Measurements from ENCODE around the gene RABL6. TPM values are rescaled to one million over a fixed set of nuclear protein-coding genes. Genes with fewer than 3 reads are reported as not detected.
"Not testable (repeated sequence)": the region's sequence is repeated elsewhere in the genome, so short reads cannot be mapped to it uniquely, and the experiment has no call there.

The RABL6 gene
- total RNA-seq, 1 donor from 2014 or later: 52.6 TPM

DNA sequence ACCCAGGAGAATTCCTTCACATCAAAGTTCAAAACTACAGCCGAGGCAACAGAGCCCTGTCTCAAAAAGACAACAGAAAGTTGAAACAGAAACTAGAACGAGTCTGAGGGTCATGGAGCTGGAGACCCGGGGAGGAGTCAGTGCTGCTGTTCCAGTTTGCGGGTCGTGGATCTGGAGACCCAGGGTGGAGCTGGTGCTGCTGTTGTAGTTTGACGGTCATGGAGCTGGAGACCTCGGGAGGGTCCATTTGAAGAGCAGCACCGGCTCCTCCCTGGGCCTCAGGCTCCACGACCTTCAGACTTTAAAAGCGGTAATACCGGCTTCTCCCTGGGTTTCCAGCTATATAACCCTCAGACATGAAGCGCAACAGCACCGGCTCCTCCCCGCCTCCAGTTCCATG is 30.4 kb upstream of the RABL6 start:
- no peak for ATAC-seq

DNA sequence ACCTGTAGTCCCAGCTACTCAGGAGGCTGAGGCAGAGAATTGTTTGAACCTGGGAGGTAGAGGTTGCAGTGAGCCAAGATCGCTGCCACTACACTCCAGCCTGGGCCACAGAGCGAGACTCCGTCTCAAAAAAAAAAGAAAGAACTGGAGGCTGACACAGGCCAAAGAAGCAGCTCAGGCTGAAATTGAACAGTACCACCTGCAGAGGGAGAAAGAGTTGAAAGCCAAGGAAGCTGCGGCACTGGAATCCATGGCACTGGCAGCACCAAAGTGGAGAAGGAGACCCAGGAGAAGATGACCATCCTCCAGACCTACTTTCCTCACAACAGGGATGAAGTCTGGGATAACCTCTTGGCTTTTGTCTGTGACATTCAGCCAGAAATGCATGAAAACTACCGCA is 27.9 kb upstream of the RABL6 start:
- no peak for ATAC-seq

DNA sequence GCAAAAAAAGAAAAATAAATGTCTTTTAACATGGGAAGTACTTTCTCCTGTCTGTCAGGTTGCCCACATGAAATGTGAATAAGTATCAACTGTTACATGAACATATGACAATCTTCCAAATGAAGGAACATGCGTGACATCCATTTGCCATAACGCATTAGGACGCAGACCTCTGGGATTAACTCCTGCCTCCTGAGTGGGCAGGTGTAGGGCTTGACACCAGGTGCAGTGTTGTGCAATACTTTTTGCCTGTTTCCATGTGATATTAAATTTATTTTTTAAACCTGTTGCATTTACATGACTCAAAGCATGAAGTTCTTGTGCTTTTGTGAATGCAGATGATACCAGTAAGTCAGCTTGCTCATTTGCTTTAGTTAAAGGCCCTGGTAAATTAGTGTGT is 25.3 kb upstream of the RABL6 start:
- ATAC-seq: no peak

DNA sequence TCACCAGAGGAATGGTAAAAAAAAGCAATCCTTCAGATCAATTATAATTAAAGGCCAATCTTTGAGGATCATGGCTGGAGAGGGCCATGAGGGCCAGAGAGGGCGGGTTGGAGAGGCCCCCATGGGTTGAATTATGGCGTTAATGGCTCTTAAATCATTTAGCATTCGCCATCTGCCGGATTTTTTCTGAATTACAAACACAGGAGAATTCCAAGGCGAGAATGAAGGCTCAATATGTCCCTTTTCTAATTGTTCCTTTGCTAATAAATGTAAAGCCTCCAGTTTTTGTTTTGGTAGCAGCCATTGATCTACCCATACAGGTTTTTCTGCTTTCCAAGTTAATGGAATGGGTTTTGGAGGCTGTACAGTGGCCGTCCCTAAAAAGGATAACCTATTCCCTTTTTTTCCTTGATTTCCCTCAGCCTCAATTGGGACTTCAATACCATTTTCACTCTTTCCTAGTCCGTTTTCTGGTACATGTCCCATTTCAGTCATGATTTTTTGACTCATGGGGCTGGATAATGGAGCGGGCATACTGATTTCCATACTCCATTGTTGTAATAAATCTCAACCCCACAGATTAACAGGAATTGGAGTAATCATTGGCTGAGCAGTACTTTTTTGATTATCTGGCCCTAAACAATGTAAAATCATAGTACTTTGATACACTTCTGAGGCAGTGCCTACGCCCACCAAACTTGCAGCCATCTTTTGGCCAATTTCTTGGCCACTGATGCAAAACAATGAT is 23.3 kb upstream of the RABL6 start:
- ATAC-seq: no peak

DNA sequence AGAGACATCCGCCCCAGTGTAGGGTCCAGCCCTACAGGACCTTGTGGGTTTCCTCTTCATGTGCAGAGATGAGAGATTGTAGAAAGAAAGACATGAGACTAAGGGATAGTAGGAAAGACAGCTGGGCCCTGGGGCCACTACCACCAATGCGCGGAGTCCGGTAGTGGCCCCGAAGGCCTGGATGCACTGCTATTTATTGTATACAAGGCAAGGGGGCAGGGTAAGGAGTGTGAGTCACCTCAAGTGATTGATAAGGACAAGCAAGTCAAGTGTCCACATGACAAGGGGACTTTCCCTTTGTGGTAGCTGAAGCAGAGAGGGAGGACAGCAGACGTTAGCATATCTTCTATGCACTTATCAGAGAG is 22.8 kb upstream of the RABL6 start:
- ATAC-seq: no peak

DNA sequence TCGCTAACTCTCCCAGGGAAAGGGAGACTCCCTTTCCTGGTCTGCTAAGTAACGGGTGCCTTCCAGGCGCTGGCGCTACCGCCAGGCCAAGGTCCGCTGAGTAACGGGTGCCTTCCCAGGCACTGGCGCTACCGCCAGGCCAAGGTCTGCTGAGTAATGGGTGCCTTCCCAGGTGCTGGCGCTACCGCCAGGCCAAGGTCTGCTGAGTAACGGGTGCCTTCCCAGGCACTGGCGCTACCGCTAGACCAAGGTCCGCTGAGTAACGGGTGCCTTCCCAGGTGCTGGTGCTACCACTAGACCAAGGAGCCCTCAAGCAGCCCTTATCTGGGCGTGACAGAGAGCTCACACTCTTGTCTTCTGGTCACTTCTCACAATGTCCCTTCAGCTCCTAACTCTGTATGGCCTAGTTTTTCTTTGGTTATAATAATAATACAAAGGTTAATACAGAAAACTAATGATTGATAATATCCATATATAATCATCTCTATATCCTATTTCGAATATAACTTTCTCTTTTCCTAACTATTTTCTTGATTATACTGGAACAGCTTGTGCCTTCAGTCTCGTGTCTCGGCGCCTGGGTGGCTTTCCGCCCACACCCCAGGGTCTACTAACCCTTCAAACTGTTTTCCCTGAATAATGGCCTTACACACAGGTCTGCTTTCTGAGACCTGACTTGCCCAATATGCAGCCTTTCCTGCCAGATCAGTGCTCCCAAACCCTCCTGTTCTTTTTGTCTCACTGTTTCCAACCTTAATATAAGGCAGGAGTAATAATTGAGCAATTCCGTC is 22.0 kb upstream of the RABL6 start:
- not testable (repeated sequence) for ATAC-seq

DNA sequence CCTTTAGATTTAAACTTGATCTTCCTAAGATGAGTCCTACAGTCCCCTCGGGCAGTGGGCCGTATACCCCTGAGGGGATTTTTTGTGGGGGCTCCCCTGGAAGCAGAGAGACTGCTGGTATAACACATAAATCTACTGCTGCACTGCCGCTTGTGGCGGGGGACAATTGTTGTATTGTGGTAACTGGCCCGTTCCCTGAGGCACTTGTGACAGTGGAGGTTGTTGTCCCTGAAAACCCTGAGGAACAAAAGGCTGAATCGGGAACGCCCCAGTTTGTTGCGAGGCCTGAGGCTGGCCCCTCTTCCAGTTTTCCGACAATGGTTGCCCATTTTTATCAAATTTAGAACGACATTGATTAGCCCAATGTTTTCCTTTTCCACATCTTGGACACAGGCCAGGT is 21.3 kb upstream of the RABL6 start:
- no peak for ATAC-seq

DNA sequence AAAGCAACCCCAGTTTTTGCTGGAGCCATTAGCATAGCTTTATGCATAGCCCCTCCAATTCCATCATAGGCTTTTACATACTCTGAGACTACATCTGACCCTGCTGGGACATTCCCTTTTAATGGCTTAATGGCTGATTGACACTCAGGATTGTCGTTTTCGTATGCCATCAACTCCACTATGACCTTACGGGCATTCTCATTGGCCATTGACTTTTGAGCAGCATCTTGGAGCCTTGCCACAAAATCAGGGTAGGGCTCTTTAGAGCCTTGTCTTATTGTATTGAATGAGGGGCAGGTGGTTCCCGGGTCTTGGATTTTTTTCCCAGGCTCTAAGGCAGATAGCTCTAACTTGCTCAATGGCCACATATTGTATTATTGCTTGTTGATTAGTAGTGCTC is 20.8 kb upstream of the RABL6 start:
- ATAC-seq: not testable (repeated sequence)

DNA sequence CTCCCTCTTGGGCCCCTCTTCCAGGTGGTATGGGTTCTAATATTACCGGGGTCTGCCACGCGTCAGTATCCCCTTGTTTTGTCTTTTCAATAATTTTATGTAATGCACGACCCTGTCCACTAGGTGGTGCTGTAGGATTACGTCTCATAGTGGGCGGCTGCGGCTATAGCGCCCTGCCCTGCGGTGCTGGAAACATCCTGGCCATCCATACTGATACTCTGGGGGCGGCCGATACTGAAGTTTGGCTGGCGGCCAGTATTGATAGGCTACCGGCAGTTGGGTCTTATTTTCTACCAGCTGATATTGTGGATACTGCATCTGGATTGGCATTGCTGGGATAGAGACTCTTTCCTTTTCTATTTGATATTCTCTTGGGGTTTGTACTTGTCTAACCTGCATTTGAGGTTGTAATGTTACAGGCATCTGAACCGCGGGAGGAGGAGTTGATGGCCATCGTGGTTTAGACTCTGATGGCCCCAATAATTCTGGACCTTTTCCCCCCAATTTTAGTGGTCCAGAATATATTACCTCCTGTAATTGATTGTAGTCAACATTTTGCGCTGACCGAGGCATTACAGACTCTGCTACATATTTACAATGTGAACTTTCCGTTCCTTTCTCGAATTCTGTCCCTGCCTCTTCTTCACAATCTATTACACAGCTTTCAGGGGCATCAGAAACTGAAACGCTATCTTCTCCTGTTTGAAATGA is 19.9 kb upstream of the RABL6 start:
- no peak for ATAC-seq

DNA sequence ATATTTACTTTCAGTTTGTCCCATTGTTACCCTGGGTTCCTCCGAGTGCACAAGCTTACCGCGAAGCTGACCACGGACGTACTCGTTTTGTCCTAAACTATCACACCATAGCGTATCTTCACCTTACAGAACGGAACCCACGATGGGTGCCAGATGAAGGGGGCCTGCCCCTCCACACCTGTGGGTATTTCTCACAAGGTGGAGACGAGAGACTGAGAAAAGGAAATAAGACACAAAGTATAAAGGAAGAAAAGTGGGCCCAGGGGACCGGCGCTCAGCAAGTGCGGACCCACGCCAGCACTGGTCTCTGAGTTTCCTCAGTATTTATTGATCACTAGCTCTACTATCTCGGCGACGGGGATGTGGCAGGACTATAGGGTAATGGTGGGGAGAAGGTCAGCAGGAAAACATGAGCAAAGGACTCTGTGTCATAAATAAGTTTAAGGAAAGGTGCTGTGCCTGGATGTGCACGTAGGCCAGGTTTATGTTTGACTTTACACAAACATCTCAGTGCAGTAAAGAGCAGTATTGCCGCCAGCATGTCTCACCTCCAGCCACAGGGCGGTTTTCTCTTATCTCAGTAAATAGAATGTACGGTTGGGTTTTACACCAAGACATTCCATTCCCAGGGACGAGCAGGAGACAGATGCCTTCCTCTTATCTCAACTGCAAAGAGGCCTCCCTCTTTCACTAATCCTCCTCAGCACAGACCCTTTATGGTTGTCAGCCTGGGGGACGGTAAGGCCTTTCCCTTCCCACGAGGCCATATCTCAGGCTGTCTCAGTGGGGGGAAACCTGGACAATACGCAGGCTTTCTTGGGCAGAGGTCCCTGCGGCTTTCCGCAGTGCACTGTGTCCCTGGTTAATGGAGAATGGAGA is 18.9 kb upstream of the RABL6 start:
- ATAC-seq: not testable (repeated sequence)

DNA sequence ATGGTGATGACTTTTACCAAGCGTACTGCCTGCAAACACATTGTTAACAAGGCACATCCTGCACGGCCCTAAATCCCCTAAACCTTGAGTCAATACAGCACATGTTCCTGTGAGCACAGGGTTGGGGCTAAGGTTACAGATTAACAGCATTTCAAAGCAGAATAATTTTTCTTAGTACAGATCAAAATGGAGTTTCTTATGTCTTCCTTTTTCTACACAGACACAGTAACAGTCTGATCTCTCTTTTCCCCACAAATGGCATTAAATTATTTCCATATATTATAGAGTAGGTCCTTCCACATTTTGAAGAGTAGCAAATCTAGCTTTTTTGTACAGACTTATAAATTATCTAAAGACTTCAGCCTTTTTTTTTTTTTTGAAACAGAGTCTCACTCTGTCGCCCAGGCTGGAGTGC is 18.2 kb upstream of the RABL6 start:
- no peak for ATAC-seq

DNA sequence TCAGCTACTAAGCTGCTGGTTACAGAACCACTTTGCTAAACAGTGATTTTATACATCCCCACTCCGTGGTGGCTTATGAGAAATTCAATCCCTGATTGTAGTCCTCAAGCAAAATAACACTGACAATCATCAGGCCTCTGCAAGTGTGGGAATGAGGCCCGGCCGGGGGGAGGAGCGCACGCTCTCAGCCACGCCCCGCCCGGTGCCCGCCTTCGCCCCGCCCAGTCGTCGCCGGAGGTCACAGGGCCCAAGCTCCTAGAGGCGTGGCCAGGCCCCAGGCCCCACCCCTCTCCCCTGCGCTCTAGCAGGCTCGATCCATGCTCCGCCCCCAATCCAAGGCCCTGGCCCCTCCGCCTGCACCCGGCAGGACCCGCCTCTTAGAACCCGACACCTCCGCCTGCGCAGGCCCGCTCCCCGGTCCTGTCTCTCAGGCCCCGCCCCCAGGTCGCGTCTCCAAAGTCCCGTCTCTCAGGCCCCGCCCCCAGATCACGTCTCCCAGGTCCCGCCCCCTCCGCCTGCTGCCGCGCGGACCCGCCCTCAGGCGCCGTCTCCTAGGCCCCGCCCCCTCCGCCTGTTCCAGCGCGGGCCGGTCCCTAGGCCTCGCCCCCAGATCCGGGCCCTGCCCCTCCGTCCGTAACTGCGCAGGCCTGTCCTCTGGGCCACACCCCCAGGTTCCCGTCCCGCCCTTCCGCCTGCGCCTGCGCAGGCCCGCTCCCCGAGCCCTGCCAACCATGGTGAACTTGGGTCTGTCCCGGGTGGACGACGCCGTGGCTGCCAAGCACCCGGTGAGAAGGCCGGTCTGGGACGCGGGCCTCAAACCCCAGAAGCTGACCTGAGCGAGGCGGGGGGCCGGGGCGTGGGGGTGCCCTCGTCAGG is 16.9 kb upstream of the RABL6 start, which contains the start of gene TMEM141:
TMEM141 (plus strand) TSS at position 705 of the 876 bp plus-strand sequence; CDS start at position 732, 27 bp downstream.
- peak; percentile 94 for ATAC-seq

DNA sequence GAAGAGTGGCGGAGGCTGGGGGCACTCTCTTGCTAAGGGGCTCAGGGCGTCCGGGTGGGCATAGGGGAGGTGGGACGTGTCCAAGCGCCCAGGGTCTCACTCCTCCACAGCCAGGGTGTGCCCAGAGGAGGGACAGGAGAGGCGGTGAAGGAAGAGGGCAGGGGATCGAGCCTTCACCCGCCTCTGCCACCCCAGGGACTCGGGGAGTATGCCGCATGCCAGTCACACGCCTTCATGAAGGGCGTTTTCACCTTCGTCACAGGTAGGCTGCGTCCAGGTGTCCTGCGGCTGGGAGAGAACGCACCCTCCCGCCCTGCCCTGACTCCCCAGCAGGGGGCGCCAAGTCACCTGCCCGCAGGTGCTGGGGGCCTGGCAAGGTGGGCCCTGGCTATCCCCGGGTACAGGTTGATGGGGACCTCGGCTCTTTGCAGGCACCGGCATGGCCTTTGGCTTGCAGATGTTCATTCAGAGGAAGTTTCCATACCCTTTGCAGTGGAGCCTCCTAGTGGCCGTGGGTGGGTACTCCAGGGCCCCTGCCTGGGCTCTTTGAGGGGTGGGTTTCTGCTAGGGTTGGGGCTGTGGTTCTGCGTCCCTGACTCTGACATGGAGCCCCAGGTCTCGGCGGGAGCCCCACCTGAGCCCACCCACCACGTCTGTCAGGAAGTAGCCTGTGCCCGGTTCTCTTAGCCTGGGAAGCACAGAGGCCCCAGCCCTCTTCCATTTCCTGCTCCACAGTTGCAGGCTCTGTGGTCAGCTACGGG is 16.1 kb upstream of the RABL6 start:
- peak; percentile 66 for ATAC-seq

DNA sequence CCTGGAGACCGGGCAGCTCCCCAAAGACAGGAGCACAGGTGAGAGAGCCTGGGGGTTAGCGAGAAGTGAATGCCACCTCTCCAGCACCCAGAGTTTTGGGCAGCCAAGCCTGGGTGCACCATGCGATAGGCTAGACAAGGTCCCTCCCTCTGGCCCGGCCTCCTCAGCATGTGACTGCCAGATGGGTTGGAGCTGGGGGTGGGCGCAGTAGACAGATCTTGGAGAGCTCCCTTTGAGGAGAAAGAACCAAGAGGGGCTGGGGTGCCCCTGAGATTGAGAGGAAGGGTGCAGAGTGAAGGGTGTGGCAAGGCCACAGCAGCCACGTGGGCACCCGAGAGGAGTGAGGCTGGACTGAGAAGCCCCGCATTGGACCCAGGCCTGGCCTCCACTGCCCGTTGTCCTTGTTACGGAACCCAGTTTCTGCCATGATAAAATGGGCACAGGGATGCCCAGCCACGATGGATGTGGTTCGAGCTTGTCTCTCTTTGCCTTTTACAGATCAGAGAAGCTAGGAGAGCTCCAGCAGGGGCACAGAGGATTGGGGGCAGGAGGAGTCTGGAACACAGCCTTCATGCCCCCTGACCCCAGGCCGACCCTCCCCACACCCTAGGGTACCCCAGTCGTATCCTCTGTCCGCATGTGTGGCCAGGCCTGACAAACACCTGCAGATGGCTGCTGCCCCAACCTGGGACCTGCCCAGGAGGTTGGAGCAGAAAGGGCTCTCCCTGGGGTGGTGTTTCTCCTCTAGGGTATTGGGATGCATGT is 15.2 kb upstream of the RABL6 start:
- ATAC-seq: no peak

DNA sequence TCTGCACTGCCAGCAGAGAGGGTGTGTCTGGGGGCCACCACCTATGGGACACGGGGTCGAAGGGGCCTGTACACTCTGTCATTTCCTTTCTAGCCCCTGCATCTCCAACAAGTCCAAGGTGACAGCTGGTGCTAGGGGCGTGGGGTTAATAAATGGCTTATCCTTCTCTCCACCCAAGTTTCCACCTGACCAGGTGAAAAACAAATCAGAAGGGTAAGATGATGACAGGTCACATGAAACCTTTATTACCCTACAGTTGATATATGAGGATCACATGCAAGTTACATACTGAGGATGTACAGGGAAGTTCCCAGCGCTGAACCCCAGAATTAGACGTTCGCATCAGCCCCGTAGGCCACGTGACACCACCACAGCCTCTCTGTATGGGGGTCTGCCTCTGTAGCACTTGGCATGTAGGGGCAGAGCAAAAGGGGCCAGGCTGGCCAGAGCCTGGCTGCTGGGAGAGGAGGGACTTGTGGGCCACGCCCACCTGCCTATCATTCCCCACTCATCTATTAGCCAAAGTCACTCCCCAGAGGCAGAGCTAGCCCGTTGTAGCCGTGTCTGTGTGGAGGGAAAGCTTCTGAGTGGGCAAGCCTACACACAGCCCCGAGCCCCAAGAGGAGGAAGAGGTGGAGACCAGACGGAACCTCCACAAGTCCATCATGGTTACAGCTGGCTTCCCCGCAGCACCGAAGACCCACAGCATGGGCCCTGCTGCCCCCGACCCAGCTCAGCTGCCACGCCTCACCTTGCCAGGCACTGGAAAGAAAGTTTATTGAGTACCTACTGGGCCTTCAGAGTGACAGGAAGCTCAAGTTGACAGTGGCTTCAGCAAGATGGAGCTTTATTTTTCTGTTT is 14.4 kb upstream of the RABL6 start:
- ATAC-seq: no peak

DNA sequence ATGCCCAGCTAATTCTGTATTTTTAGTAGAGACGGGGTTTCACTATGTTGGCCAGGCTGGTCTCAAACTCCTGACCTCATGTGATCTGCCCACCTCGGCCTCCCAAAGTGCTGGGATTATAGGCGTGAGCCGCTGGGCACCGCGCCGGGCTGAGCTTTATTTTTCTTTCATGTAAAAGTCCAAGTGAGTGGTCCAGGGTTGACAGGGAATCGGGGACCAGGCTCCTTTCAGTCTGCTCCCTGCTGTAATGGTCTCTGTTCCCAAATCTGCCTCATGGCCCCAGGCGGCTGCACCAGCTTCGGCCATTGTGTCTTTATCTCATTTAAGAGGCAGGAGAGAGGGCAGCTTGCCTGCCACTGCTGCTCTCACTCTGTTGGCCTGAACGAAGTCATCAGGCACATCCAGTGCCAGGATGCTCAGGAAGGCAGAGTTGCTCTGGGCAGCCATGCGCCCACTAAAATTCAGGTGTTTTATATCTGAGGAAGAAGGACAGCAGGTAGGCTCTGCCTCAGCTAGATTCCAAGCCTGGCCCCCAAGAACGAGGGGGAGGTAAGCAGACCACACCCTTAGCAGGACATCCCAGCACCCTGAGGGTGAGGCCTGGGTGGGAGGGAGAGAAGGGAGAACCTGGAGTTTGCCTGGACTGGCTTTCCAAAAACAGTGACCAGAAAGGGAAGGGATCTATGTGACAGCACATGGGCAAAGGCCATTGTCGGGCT is 13.3 kb upstream of the RABL6 start:
- ATAC-seq: no peak

DNA sequence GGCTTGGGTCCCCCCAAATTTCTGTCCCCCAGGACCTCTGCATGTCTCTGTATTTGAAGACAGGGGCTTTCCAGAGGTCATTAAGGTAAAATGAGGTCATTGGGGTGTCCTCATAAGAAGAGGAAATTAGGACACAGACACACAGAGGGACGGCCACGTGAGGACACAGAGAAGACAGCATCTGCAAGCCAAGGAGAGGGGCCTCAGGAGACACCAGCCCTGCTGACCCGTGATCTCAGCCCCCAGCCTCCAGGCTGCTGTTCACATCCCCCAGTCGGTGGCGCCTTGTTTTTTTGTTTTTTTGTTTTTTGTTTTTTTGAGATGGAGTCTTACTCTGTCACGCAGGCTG is 12.8 kb upstream of the RABL6 start:
- no peak for ATAC-seq

DNA sequence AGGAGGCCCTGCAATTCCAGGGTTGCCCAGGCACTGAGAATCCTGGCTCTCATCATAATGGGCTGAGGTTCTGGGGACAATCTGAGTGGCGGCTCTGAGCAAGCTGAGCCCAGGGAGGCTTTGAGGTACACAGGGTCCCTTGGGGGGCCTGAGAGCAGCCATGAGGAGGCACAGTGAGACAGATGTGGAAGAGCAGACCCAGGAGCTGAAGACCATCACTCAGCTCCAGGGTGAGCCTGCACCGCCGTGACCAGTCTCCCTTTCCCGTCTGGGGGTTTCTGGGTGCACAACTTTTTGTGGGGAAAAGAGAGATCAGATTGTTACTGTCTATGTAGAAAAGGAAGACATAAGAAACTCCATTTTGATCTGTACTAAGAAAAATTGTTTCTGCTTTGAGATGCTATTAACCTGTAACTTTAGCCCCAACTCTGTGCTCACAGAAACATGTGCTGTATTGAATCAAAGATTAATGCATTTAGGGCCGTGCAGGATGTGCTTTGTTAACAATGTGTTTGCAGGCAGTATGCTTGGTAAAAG is 11.4 kb upstream of the RABL6 start, which contains the start of gene CCDC183:
CCDC183 (plus strand) TSS at position 101 of the 537 bp plus-strand sequence; CDS start at position 161, 60 bp downstream.
- no peak for ATAC-seq

Data from esophagus mucosa (tissue), 1 donor.